Peyer's patch (tissue), 4 donors: ENCODE results near the gene ATG7.

Experiments
- CTCF ChIP-seq, 6 experiments: fragments of 450-650 bp in 4 of 6; fragments of 200-600 bp in 2 of 6; sonication (generic) in 1 of 6; IDR thresholded peaks; one replicate each; pipeline ENCODE4 v1.5.1; 2017 to 2019; ENCODE audit warnings: antibody characterized with exemption in 6 of 6, mild to moderate bottlenecking in 3 of 6, moderate library complexity in 1 of 6
- POLR2A ChIP-seq, 2 donors: fragments of 450-650 bp; IDR thresholded peaks; one replicate each; pipeline ENCODE4 v1.5.1; 2017; ENCODE audit warnings: antibody characterized with exemption in 2 of 2, mild to moderate bottlenecking in 2 of 2, moderate library complexity in 2 of 2

GRCh38 chr3:11401434-11401833 is 129.2 kb downstream of the ATG7 start:
- TF ChIP-seq CTCF (IDR thresholded peaks at IDR 0.05) (no peak), POLR2A (IDR thresholded peaks at IDR 0.05) (no peak)
